K562 (cell line): Measurements from ENCODE around the gene CCDC148. TPM values are rescaled to one million over a fixed set of nuclear protein-coding genes. Genes with fewer than 3 reads are reported as not detected.

ENCODE experiments used
- RBM15 ChIP-seq: fragments of 200-400 bp; formaldehyde crosslinking; IDR thresholded peaks from 2 replicates; pipeline ENCODE4 v1.6.1; 2018; ENCODE audit warnings: mild to moderate bottlenecking, low read length, moderate library complexity; ENCODE audit not compliant: insufficient read depth
- polyA plus RNA-seq, 8 experiments: library from polyadenylated mRNA; depleted of rRNA in 4 of 8; stranded (reverse) in 5 of 8; unstranded in 3 of 8; fragments of >200 nt; fragmentation: Nextera tagmentation in 2 of 8; fragmentation: Illumina TruSeq in 1 of 8; extraction: Ambion mirVana in 2 of 8; extraction: Trizol in 1 of 8; gene quantifications; 2 replicates each; pipeline versions ENCODE4 v1.2.1 to v1.2.3, GENCODE V29; 2011 to 2014; ENCODE audit warnings: inconsistent platforms in 1 of 8, missing spikeins in 1 of 8
- total RNA-seq, 7 experiments: library from RNA; depleted of rRNA in 6 of 7; stranded (reverse); fragments of >200 nt in 6 of 7; fragmentation: Illumina TruSeq in 2 of 7; extraction: Trizol in 2 of 7; gene quantifications; 2 replicates each; pipeline versions ENCODE4 v1.2.1 to v1.2.3, GENCODE V29; 2011 to 2021; ENCODE audit warnings: low replicate concordance in 1 of 7
- TF ChIP-seq, protein P1 (sequence below): fragments of 450-650 bp; IDR thresholded peaks from 2 replicates; pipeline ENCODE4 v1.6.1; 2016; ENCODE audit warnings: low read depth
- TF ChIP-seq, protein P2 (sequence below): fragments of 200-800 bp; sonication (Bioruptor generic); IDR thresholded peaks from 2 replicates; pipeline ENCODE4 v1.6.1; 2016; ENCODE audit warnings: missing genetic modification characterization, missing compliant biosample characterization

Gene CCDC148
- total and polyA plus RNA-seq, 9 of the 15 experiments (the other 6 are each of a cell fraction or from before 2014, with no cell fraction given), result 0.10 to 1.4 (median 0.65) TPM

- TF ChIP-seq, protein P1, sequence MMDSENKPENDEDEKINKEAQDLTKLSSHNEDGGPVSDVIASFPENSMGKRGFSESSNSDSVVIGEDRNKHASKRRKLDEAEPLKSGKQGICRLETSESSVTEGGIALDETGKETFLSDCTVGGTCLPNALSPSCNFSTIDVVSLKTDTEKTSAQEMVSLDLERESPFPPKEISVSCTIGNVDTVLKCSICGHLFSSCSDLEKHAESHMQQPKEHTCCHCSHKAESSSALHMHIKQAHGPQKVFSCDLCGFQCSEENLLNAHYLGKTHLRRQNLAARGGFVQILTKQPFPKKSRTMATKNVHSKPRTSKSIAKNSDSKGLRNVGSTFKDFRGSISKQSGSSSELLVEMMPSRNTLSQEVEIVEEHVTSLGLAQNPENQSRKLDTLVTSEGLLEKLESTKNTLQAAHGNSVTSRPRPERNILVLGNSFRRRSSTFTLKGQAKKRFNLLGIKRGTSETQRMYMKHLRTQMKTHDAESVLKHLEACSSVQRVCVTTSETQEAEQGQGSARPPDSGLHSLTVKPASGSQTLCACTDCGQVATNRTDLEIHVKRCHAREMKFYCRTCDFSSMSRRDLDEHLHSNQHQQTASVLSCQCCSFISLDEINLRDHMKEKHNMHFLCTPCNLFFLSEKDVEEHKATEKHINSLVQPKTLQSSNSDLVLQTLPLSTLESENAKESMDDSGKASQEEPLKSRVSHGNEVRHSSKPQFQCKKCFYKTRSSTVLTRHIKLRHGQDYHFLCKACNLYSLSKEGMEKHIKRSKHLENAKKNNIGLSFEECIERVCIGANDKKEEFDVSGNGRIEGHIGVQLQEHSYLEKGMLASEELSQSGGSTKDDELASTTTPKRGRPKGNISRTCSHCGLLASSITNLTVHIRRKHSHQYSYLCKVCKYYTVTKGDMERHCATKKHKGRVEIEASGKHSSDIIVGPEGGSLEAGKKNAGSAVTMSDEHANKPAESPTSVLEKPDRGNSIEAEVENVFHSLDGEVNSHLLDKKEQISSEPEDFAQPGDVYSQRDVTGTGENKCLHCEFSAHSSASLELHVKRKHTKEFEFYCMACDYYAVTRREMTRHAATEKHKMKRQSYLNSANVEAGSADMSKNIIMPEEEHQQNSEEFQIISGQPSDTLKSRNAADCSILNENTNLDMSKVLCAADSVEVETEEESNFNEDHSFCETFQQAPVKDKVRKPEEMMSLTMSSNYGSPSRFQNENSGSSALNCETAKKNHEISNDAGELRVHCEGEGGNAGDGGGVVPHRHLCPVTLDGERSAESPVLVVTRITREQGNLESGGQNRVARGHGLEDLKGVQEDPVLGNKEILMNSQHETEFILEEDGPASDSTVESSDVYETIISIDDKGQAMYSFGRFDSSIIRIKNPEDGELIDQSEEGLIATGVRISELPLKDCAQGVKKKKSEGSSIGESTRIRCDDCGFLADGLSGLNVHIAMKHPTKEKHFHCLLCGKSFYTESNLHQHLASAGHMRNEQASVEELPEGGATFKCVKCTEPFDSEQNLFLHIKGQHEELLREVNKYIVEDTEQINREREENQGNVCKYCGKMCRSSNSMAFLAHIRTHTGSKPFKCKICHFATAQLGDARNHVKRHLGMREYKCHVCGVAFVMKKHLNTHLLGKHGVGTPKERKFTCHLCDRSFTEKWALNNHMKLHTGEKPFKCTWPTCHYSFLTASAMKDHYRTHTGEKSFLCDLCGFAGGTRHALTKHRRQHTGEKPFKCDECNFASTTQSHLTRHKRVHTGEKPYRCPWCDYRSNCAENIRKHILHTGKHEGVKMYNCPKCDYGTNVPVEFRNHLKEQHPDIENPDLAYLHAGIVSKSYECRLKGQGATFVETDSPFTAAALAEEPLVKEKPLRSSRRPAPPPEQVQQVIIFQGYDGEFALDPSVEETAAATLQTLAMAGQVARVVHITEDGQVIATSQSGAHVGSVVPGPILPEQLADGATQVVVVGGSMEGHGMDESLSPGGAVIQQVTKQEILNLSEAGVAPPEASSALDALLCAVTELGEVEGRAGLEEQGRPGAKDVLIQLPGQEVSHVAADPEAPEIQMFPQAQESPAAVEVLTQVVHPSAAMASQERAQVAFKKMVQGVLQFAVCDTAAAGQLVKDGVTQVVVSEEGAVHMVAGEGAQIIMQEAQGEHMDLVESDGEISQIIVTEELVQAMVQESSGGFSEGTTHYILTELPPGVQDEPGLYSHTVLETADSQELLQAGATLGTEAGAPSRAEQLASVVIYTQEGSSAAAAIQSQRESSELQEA, result no peak
- TF ChIP-seq RBM15, result no peak
- TF ChIP-seq, protein P2, sequence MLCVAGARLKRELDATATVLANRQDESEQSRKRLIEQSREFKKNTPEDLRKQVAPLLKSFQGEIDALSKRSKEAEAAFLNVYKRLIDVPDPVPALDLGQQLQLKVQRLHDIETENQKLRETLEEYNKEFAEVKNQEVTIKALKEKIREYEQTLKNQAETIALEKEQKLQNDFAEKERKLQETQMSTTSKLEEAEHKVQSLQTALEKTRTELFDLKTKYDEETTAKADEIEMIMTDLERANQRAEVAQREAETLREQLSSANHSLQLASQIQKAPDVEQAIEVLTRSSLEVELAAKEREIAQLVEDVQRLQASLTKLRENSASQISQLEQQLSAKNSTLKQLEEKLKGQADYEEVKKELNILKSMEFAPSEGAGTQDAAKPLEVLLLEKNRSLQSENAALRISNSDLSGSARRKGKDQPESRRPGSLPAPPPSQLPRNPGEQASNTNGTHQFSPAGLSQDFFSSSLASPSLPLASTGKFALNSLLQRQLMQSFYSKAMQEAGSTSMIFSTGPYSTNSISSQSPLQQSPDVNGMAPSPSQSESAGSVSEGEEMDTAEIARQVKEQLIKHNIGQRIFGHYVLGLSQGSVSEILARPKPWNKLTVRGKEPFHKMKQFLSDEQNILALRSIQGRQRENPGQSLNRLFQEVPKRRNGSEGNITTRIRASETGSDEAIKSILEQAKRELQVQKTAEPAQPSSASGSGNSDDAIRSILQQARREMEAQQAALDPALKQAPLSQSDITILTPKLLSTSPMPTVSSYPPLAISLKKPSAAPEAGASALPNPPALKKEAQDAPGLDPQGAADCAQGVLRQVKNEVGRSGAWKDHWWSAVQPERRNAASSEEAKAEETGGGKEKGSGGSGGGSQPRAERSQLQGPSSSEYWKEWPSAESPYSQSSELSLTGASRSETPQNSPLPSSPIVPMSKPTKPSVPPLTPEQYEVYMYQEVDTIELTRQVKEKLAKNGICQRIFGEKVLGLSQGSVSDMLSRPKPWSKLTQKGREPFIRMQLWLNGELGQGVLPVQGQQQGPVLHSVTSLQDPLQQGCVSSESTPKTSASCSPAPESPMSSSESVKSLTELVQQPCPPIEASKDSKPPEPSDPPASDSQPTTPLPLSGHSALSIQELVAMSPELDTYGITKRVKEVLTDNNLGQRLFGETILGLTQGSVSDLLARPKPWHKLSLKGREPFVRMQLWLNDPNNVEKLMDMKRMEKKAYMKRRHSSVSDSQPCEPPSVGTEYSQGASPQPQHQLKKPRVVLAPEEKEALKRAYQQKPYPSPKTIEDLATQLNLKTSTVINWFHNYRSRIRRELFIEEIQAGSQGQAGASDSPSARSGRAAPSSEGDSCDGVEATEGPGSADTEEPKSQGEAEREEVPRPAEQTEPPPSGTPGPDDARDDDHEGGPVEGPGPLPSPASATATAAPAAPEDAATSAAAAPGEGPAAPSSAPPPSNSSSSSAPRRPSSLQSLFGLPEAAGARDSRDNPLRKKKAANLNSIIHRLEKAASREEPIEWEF, result no peak
- TF ChIP-seq, all 486 proteins: peak for 0
Observed at GRCh38 chr2:158414538-158414937, 42.0 kb downstream of the CCDC148 start (continued).
